GM21717 (cell line): ENCODE data around the gene SLIT3.
"Not testable (repeated sequence)": the region's sequence is repeated elsewhere in the genome, so short reads cannot be mapped to it uniquely, and the experiment has no call there.

Experiments used
- ATAC-seq: cut with Tn5 transposase; IDR thresholded peaks from one replicate; pipeline ENCODE4 v1.9.1; 2021; ENCODE audit warnings: mild to moderate bottlenecking, moderate library complexity; ENCODE audit not compliant: unreplicated experiment

Gene SLIT3

GRCh38 chr5:169222934-169223594 is 77.9 kb downstream of the SLIT3 start:
- no peak for ATAC-seq

- ATAC-seq: no peak
These were observed 79.4 kb downstream of the SLIT3 start for GRCh38 chr5:169221519-169221918.

GRCh38 chr5:169219961-169220360 is 81.0 kb downstream of the SLIT3 start:
- ATAC-seq: no peak

- no peak for ATAC-seq
These were observed 81.6 kb downstream of the SLIT3 start for GRCh38 chr5:169219351-169219750.

- ATAC-seq: no peak
These were observed 82.1 kb downstream of the SLIT3 start for GRCh38 chr5:169218861-169219260.

- ATAC-seq: no peak
These were observed 82.8 kb downstream of the SLIT3 start for GRCh38 chr5:169218176-169218575.

- ATAC-seq: no peak
These were observed 84.1 kb downstream of the SLIT3 start for GRCh38 chr5:169216866-169217265.

- no peak for ATAC-seq
These were observed 87.5 kb downstream of the SLIT3 start for GRCh38 chr5:169213479-169213878.

GRCh38 chr5:169211761-169212160 is 89.2 kb downstream of the SLIT3 start:
- not testable (repeated sequence) for ATAC-seq

- ATAC-seq: no peak
These were observed 96.0 kb downstream of the SLIT3 start for GRCh38 chr5:169204788-169205400.

- no peak for ATAC-seq
These were observed 98.0 kb downstream of the SLIT3 start for GRCh38 chr5:169202969-169203368.

GRCh38 chr5:169201597-169201996 is 99.3 kb downstream of the SLIT3 start:
- no peak for ATAC-seq

GRCh38 chr5:169200125-169200778 is 100.7 kb downstream of the SLIT3 start:
- no peak for ATAC-seq

- ATAC-seq: no peak
These were observed 103.6 kb downstream of the SLIT3 start for GRCh38 chr5:169197343-169197742.

- ATAC-seq: no peak
These were observed 104.9 kb downstream of the SLIT3 start for GRCh38 chr5:169196059-169196458.

- no peak for ATAC-seq
These were observed 105.3 kb downstream of the SLIT3 start for GRCh38 chr5:169195601-169196000.

- ATAC-seq: no peak
These were observed 108.4 kb downstream of the SLIT3 start for GRCh38 chr5:169192536-169192935.

- ATAC-seq: no peak
These were observed 110.1 kb downstream of the SLIT3 start for GRCh38 chr5:169190849-169191248.

- ATAC-seq: no peak
These were observed 115.3 kb downstream of the SLIT3 start for GRCh38 chr5:169185626-169186025.

GRCh38 chr5:169183576-169183975 is 117.4 kb downstream of the SLIT3 start:
- no peak for ATAC-seq

GRCh38 chr5:169182797-169183196 is 118.1 kb downstream of the SLIT3 start:
- ATAC-seq: no peak

GRCh38 chr5:169181814-169182213 is 119.1 kb downstream of the SLIT3 start:
- no peak for ATAC-seq
